GM23338 (cell line): ENCODE data around the gene KRTAP5-3. TPM values are rescaled to one million over a fixed set of nuclear protein-coding genes. Genes with fewer than 3 reads are reported as not detected.

ENCODE experiments used
- ATAC-seq: fragments of 200-7000 bp; cut with Tn5 transposase; 3 replicates; pipeline ENCODE4 v1.9.1; 2020
- DNase-seq: peaks from one replicate; pipeline ENCODE4 v3.0.0-alpha.2; 2015; ENCODE audit warnings: low spot score
- H2AFZ ChIP-seq: fragments of 200-600 bp; sonication (generic); 2 replicates; pipeline ENCODE4 v1.8.0; 2016; ENCODE audit warnings: antibody characterized with exemption, mild to moderate bottlenecking, moderate library complexity
- H3F3A ChIP-seq: fragments of 200-600 bp; sonication (generic); replicated peaks from 2 replicates; pipeline ENCODE4 v1.8.0; 2017; ENCODE audit warnings: antibody characterized with exemption, mixed run types, low read depth
- H3K27ac ChIP-seq: fragments of 200-600 bp; sonication (generic); 2 replicates; pipeline ENCODE4 v1.6.1; 2016; ENCODE audit warnings: low read depth
- H3K27me3 ChIP-seq: fragments of 200-600 bp; sonication (generic); 2 replicates; pipeline ENCODE4 v1.8.0; 2016; ENCODE audit warnings: mild to moderate bottlenecking, mixed run types, moderate library complexity; ENCODE audit not compliant: insufficient read depth
- H3K36me3 ChIP-seq: fragments of 200-600 bp; sonication (generic); 2 replicates; pipeline ENCODE4 v1.8.0; 2016; ENCODE audit warnings: mild to moderate bottlenecking; ENCODE audit not compliant: insufficient read depth
- H3K4me1 ChIP-seq: fragments of 200-600 bp; sonication (generic); 2 replicates; pipeline ENCODE4 v1.8.0; 2016; ENCODE audit warnings: mild to moderate bottlenecking, moderate library complexity; ENCODE audit not compliant: insufficient read depth
- H3K4me2 ChIP-seq: fragments of 200-600 bp; sonication (generic); 2 replicates; pipeline ENCODE4 v1.7.1; 2017; ENCODE audit warnings: mixed run types
- H3K4me3 ChIP-seq: fragments of 200-600 bp; sonication (generic); 2 replicates; pipeline ENCODE4 v1.6.1; 2016; ENCODE audit warnings: mixed run types
- H3K79me2 ChIP-seq: fragments of 200-600 bp; sonication (generic); replicated peaks from 2 replicates; pipeline ENCODE4 v1.8.0; 2017; ENCODE audit warnings: mild to moderate bottlenecking; ENCODE audit not compliant: insufficient read depth
- H3K9me2 ChIP-seq: fragments of 200-600 bp; sonication (generic); 2 replicates; pipeline ENCODE4 v1.8.0; 2017; ENCODE audit not compliant: insufficient read depth
- H4K20me1 ChIP-seq: fragments of 200-600 bp; sonication (generic); replicated peaks from 2 replicates; pipeline ENCODE4 v1.8.0; 2017; ENCODE audit warnings: mild to moderate bottlenecking; ENCODE audit not compliant: insufficient read depth
- H3K27ac Mint-ChIP-seq: 2 replicates; pipeline ENCODE4 v1.8.0; 2020; ENCODE audit warnings: inconsistent platforms, mild to moderate bottlenecking, moderate library complexity, mixed read lengths
- H3K27me3 Mint-ChIP-seq: 3 replicates; pipeline ENCODE4 v1.8.0; 2022; ENCODE audit warnings: low read depth, mild to moderate bottlenecking, moderate library complexity, mixed read lengths, inconsistent platforms; ENCODE audit not compliant: insufficient read depth, poor library complexity
- H3K36me3 Mint-ChIP-seq: 3 replicates; pipeline ENCODE4 v1.8.0; 2021; ENCODE audit warnings: low read depth, mild to moderate bottlenecking, inconsistent platforms, moderate library complexity, mixed read lengths
- H3K4me1 Mint-ChIP-seq: 3 replicates; pipeline ENCODE4 v1.8.0; 2020; ENCODE audit warnings: mild to moderate bottlenecking, inconsistent platforms, mixed read lengths
- H3K4me3 Mint-ChIP-seq: 3 replicates; pipeline ENCODE4 v1.8.0; 2021; ENCODE audit warnings: moderate library complexity, mild to moderate bottlenecking, inconsistent platforms, mixed read lengths
- H3K9me3 Mint-ChIP-seq: 3 replicates; pipeline ENCODE4 v1.8.0; 2020; ENCODE audit warnings: moderate library complexity, mild to moderate bottlenecking, inconsistent platforms, mixed read lengths
- CREB1 ChIP-seq: fragments of 250-450 bp; sonication (Bioruptor Pico); IDR thresholded peaks from 2 replicates; pipeline ENCODE4 v1.5.0; 2020; ENCODE audit warnings: low read depth, mild to moderate bottlenecking, moderate library complexity
- CTCF ChIP-seq, 2 experiments: fragments of 200-600 bp in 1 of 2; sonication (generic) in 1 of 2; conservative IDR thresholded peaks; 2 replicates each; pipeline versions ENCODE4 v1.5.1 to v1.6.1; 2016 to 2017; ENCODE audit warnings: antibody characterized with exemption in 2 of 2, low read depth in 2 of 2, mild to moderate bottlenecking in 2 of 2, moderate library complexity in 1 of 2
- EZH2 ChIP-seq: fragments of 200-600 bp; sonication (generic); IDR thresholded peaks from one replicate; pipeline ENCODE4 v1.8.0; 2017; ENCODE audit warnings: antibody characterized with exemption, mild to moderate bottlenecking, low read depth; ENCODE audit not compliant: unreplicated experiment
- EZH2phosphoT487 ChIP-seq: fragments of 200-600 bp; sonication (generic); IDR thresholded peaks from one replicate; pipeline ENCODE4 v1.8.1; 2018; ENCODE audit warnings: antibody characterized with exemption; ENCODE audit not compliant: unreplicated experiment
- JUNB ChIP-seq: IDR thresholded peaks from one replicate; pipeline ENCODE4 v1.6.1; 2016; ENCODE audit warnings: antibody characterized with exemption; ENCODE audit not compliant: unreplicated experiment
- NANOG ChIP-seq: IDR thresholded peaks from 2 replicates; pipeline ENCODE4 v1.6.1; 2016; ENCODE audit warnings: antibody characterized with exemption, borderline replicate concordance
- POLR2AphosphoS5 ChIP-seq: IDR thresholded peaks from 2 replicates; pipeline ENCODE4 v1.6.1; 2016; ENCODE audit warnings: antibody characterized with exemption, low read depth
- STAT1 ChIP-seq: IDR thresholded peaks from one replicate; pipeline ENCODE4 v1.6.1; 2016; ENCODE audit warnings: antibody characterized with exemption; ENCODE audit not compliant: unreplicated experiment
- ZNF114 ChIP-seq: fragments of 250-450 bp; sonication (Bioruptor Pico); IDR thresholded peaks from 2 replicates; pipeline ENCODE4 v1.5.0; 2020; ENCODE audit warnings: mild to moderate bottlenecking, moderate library complexity
- ZNF331 ChIP-seq: fragments of 250-450 bp; sonication (Bioruptor Pico); IDR thresholded peaks from 2 replicates; pipeline ENCODE4 v1.5.0; 2020; ENCODE audit warnings: low read depth, mild to moderate bottlenecking, moderate library complexity
- polyA plus RNA-seq: library from polyadenylated mRNA; unstranded; fragments of >200 nt; fragmentation: Nextera tagmentation; extraction: Ambion mirVana; gene quantifications from 2 replicates; pipeline ENCODE4 v1.2.1, GENCODE V29; 2016
- total RNA-seq: library from RNA; depleted of rRNA; stranded (reverse); fragments of >200 nt; shearing (Covaris generic); gene quantifications from 2 replicates; pipeline ENCODE4 v1.2.3, GENCODE V29; 2014
- TF ChIP-seq, protein P1 (sequence below): IDR thresholded peaks from 2 replicates; pipeline ENCODE4 v1.6.1; 2016; ENCODE audit warnings: antibody characterized with exemption
- TF ChIP-seq, protein P2 (sequence below): fragments of 250-450 bp; sonication (Bioruptor Pico); IDR thresholded peaks from 2 replicates; pipeline ENCODE4 v1.5.0; 2020; ENCODE audit warnings: mild to moderate bottlenecking, moderate library complexity
- TF ChIP-seq, protein P3 (sequence below): IDR thresholded peaks from one replicate; pipeline ENCODE4 v1.6.1; 2018; ENCODE audit warnings: antibody characterized with exemption; ENCODE audit not compliant: unreplicated experiment

The KRTAP5-3 gene
- total and polyA plus RNA-seq, 2 experiments from 2014 or later: not detected

DNA sequence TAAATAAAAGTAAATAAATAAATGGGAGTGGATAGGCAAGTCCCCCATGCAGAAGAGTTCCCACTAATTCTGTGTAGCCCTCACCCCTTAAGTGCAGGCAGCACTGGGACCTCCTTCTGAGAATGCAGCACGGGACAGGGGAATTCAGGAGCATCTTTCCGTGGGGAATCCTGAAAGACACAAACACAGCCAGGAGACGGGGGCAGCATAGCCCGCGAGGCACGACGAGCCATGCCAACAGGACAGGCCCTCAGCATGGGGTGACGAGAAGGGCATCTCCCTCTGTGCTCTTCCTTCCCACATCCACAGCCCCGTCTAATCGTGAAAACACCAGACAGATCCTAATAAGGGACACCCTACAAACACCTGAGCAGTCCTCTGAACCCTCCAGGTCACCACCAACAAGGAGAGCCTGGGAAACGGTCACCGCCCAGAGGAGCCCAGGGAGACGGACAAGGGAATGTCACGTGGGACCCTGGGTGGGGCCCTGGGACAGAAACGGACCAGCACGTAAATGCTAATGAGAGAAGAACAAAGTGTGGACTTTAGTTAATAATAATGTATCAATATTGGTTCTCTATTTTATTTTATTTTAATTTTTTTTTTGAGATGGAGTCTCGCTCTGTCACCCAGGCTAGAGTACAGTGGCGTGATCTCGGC is 28.2 kb upstream of the KRTAP5-3 start:
- no peaks in the 10 kb centered on the region for H3K9me2 ChIP-seq
- no peaks in the 10 kb centered on the region for H3F3A ChIP-seq
- H3K4me3 ChIP-seq: no peak overlapping the region
- no peak overlapping the region for H3K27ac Mint-ChIP-seq
- H3K36me3 ChIP-seq: no peaks in the 10 kb centered on the region
- H2AFZ ChIP-seq: no peak overlapping the region
- no peak overlapping the region for H3K27ac ChIP-seq
- H3K4me1 Mint-ChIP-seq: peaks cover 5% of the 10 kb centered on the region
- H3K4me1 ChIP-seq: 0 out of 2 replicates have a peak, but pooled peaks cover 3% of the 10 kb centered on the region
- no peaks in the 10 kb centered on the region for H3K79me2 ChIP-seq
- no peak overlapping the region for H3K4me2 ChIP-seq
- no peak overlapping the region for H3K4me3 Mint-ChIP-seq
- DNase-seq (no peak), ATAC-seq (no peak)
- no peaks in the 10 kb centered on the region for H3K9me3 Mint-ChIP-seq
- no peaks in the 10 kb centered on the region for H4K20me1 ChIP-seq
- no peak for TF ChIP-seq JUNB
- TF ChIP-seq STAT1: no peak
- TF ChIP-seq ZNF331 (CRISPR knock-in tag): no peak
- no peak for TF ChIP-seq NANOG
- TF ChIP-seq, protein P1, sequence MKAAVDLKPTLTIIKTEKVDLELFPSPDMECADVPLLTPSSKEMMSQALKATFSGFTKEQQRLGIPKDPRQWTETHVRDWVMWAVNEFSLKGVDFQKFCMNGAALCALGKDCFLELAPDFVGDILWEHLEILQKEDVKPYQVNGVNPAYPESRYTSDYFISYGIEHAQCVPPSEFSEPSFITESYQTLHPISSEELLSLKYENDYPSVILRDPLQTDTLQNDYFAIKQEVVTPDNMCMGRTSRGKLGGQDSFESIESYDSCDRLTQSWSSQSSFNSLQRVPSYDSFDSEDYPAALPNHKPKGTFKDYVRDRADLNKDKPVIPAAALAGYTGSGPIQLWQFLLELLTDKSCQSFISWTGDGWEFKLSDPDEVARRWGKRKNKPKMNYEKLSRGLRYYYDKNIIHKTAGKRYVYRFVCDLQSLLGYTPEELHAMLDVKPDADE: no peak
- no peak for TF ChIP-seq POLR2AphosphoS5
- TF ChIP-seq EZH2: no peak
- TF ChIP-seq CTCF (conservative IDR thresholded peaks at IDR 0.05; ENCODE audit: low read depth in 2 of 2): no peak
- no peak for TF ChIP-seq EZH2phosphoT487
- TF ChIP-seq, protein P2, sequence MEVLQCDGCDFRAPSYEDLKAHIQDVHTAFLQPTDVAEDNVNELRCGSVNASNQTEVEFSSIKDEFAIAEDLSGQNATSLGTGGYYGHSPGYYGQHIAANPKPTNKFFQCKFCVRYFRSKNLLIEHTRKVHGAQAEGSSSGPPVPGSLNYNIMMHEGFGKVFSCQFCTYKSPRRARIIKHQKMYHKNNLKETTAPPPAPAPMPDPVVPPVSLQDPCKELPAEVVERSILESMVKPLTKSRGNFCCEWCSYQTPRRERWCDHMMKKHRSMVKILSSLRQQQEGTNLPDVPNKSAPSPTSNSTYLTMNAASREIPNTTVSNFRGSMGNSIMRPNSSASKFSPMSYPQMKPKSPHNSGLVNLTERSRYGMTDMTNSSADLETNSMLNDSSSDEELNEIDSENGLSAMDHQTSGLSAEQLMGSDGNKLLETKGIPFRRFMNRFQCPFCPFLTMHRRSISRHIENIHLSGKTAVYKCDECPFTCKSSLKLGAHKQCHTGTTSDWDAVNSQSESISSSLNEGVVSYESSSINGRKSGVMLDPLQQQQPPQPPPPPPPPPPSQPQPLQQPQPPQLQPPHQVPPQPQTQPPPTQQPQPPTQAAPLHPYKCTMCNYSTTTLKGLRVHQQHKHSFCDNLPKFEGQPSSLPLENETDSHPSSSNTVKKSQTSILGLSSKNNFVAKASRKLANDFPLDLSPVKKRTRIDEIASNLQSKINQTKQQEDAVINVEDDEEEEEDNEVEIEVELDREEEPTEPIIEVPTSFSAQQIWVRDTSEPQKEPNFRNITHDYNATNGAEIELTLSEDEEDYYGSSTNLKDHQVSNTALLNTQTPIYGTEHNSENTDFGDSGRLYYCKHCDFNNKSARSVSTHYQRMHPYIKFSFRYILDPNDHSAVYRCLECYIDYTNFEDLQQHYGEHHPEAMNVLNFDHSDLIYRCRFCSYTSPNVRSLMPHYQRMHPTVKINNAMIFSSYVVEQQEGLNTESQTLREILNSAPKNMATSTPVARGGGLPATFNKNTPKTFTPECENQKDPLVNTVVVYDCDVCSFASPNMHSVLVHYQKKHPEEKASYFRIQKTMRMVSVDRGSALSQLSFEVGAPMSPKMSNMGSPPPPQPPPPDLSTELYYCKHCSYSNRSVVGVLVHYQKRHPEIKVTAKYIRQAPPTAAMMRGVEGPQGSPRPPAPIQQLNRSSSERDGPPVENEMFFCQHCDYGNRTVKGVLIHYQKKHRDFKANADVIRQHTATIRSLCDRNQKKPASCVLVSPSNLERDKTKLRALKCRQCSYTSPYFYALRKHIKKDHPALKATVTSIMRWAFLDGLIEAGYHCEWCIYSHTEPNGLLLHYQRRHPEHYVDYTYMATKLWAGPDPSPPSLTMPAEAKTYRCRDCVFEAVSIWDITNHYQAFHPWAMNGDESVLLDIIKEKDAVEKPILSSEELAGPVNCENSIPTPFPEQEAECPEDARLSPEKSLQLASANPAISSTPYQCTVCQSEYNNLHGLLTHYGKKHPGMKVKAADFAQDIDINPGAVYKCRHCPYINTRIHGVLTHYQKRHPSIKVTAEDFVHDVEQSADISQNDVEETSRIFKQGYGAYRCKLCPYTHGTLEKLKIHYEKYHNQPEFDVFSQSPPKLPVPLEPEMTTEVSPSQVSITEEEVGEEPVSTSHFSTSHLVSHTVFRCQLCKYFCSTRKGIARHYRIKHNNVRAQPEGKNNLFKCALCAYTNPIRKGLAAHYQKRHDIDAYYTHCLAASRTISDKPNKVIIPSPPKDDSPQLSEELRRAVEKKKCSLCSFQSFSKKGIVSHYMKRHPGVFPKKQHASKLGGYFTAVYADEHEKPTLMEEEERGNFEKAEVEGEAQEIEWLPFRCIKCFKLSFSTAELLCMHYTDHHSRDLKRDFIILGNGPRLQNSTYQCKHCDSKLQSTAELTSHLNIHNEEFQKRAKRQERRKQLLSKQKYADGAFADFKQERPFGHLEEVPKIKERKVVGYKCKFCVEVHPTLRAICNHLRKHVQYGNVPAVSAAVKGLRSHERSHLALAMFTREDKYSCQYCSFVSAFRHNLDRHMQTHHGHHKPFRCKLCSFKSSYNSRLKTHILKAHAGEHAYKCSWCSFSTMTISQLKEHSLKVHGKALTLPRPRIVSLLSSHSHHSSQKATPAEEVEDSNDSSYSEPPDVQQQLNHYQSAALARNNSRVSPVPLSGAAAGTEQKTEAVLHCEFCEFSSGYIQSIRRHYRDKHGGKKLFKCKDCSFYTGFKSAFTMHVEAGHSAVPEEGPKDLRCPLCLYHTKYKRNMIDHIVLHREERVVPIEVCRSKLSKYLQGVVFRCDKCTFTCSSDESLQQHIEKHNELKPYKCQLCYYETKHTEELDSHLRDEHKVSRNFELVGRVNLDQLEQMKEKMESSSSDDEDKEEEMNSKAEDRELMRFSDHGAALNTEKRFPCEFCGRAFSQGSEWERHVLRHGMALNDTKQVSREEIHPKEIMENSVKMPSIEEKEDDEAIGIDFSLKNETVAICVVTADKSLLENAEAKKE (CRISPR knock-in tag): no peak
- no peak for TF ChIP-seq ZNF114 (CRISPR knock-in tag)
- TF ChIP-seq, protein P3, sequence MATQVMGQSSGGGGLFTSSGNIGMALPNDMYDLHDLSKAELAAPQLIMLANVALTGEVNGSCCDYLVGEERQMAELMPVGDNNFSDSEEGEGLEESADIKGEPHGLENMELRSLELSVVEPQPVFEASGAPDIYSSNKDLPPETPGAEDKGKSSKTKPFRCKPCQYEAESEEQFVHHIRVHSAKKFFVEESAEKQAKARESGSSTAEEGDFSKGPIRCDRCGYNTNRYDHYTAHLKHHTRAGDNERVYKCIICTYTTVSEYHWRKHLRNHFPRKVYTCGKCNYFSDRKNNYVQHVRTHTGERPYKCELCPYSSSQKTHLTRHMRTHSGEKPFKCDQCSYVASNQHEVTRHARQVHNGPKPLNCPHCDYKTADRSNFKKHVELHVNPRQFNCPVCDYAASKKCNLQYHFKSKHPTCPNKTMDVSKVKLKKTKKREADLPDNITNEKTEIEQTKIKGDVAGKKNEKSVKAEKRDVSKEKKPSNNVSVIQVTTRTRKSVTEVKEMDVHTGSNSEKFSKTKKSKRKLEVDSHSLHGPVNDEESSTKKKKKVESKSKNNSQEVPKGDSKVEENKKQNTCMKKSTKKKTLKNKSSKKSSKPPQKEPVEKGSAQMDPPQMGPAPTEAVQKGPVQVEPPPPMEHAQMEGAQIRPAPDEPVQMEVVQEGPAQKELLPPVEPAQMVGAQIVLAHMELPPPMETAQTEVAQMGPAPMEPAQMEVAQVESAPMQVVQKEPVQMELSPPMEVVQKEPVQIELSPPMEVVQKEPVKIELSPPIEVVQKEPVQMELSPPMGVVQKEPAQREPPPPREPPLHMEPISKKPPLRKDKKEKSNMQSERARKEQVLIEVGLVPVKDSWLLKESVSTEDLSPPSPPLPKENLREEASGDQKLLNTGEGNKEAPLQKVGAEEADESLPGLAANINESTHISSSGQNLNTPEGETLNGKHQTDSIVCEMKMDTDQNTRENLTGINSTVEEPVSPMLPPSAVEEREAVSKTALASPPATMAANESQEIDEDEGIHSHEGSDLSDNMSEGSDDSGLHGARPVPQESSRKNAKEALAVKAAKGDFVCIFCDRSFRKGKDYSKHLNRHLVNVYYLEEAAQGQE: no peak
- TF ChIP-seq CREB1 (CRISPR knock-in tag): no peak
- peaks cover 15% of the 10 kb centered on the region for H3K27me3 Mint-ChIP-seq
- no peaks in the 10 kb centered on the region for H3K36me3 Mint-ChIP-seq
- H3K27me3 ChIP-seq: no peaks in the 10 kb centered on the region
